DOHH2 (cell line): ENCODE results near the gene FAM227B.
"Not testable (repeated sequence)": the region's sequence is repeated elsewhere in the genome, so short reads cannot be mapped to it uniquely, and the experiment has no call there.

ENCODE experiments used
- H3F3A ChIP-seq: fragments of 200-600 bp; sonication (generic), shearing (Covaris generic); 2 replicates; pipeline ENCODE4 v1.6.0; 2016; ENCODE audit warnings: antibody characterized with exemption, mild to moderate bottlenecking; ENCODE audit not compliant: control insufficient read depth, insufficient read depth
- H3K27ac ChIP-seq: fragments of 200-600 bp; sonication (generic); 2 replicates; pipeline ENCODE4 v1.5.1; 2014; ENCODE audit warnings: low read depth, mild to moderate bottlenecking, low read length, moderate library complexity
- H3K27me3 ChIP-seq: fragments of 200-600 bp; sonication (generic); 2 replicates; pipeline ENCODE4 v1.6.1; 2014; ENCODE audit warnings: mild to moderate bottlenecking, low read length, mixed read lengths; ENCODE audit not compliant: control insufficient read depth
- H3K36me3 ChIP-seq: fragments of 200-600 bp; sonication (generic); 2 replicates; pipeline ENCODE4 v1.6.1; 2014; ENCODE audit warnings: mild to moderate bottlenecking, low read length, moderate library complexity, mixed read lengths; ENCODE audit not compliant: control insufficient read depth
- H3K4me1 ChIP-seq: fragments of 200-600 bp; sonication (generic); 2 replicates; pipeline ENCODE4 v1.6.1; 2014; ENCODE audit warnings: mild to moderate bottlenecking, low read length, mixed read lengths; ENCODE audit not compliant: control insufficient read depth
- H3K4me2 ChIP-seq: fragments of 200-600 bp; sonication (generic); 2 replicates; pipeline ENCODE4 v1.6.0; 2014; ENCODE audit warnings: mild to moderate bottlenecking, low read length, moderate library complexity
- H3K4me3 ChIP-seq: fragments of 200-600 bp; sonication (generic); 2 replicates; pipeline ENCODE4 v1.5.1; 2014; ENCODE audit warnings: mild to moderate bottlenecking, low read length, mixed read lengths
- H3K79me2 ChIP-seq: fragments of 200-600 bp; sonication (generic); 2 replicates; pipeline ENCODE4 v1.6.1; 2014; ENCODE audit warnings: mild to moderate bottlenecking, low read length, mixed read lengths; ENCODE audit not compliant: control insufficient read depth
- H3K9me2 ChIP-seq: fragments of 200-600 bp; sonication (generic); replicated peaks from 2 replicates; pipeline ENCODE4 v1.6.1; 2014; ENCODE audit warnings: mild to moderate bottlenecking, low read length, mixed read lengths; ENCODE audit not compliant: control insufficient read depth
- H3K9me3 ChIP-seq: fragments of 200-600 bp; sonication (generic); 2 replicates; pipeline ENCODE4 v1.6.1; 2014; ENCODE audit warnings: antibody characterized with exemption, low read length, mixed read lengths; ENCODE audit not compliant: control insufficient read depth, insufficient read depth
- H4K20me1 ChIP-seq: fragments of 200-600 bp; sonication (generic); 2 replicates; pipeline ENCODE4 v1.6.0; 2014; ENCODE audit warnings: low read depth, mild to moderate bottlenecking, antibody characterized with exemption, low read length, moderate library complexity; ENCODE audit not compliant: control insufficient read depth, insufficient read depth
- EZH2phosphoT487 ChIP-seq: fragments of 200-600 bp; sonication (generic); IDR thresholded peaks from 2 replicates; pipeline ENCODE4 v1.6.1; 2017; ENCODE audit warnings: borderline replicate concordance, mild to moderate bottlenecking, antibody characterized with exemption, low read length, moderate library complexity, mixed read lengths
- TF ChIP-seq, protein P1 (sequence below): fragments of 200-600 bp; sonication (generic); IDR thresholded peaks from one replicate; pipeline ENCODE4 v1.5.1; 2014; ENCODE audit warnings: antibody characterized with exemption, mild to moderate bottlenecking, low read depth, low read length; ENCODE audit not compliant: poor library complexity, severe bottlenecking

The FAM227B gene

GRCh38 chr15:49556437-49556836 is 64.2 kb downstream of the FAM227B start:
- Histone ChIP-seq H3K9me3 (peaks cover 4% of the 10 kb centered on the region; the same call in 1 of the 2 replicates), H3F3A (no peaks in the 10 kb centered on the region), H3K4me3 (no peak overlapping the region), H4K20me1 (no peaks in the 10 kb centered on the region), H3K79me2 (no peaks in the 10 kb centered on the region), H3K27me3 (no peaks in the 10 kb centered on the region), H3K9me2 (no peaks in the 10 kb centered on the region), H3K27ac (no peak overlapping the region), H3K4me1 (no peaks in the 10 kb centered on the region), H3K36me3 (no peaks in the 10 kb centered on the region), H3K4me2 (no peak overlapping the region)
- TF ChIP-seq, protein P1, sequence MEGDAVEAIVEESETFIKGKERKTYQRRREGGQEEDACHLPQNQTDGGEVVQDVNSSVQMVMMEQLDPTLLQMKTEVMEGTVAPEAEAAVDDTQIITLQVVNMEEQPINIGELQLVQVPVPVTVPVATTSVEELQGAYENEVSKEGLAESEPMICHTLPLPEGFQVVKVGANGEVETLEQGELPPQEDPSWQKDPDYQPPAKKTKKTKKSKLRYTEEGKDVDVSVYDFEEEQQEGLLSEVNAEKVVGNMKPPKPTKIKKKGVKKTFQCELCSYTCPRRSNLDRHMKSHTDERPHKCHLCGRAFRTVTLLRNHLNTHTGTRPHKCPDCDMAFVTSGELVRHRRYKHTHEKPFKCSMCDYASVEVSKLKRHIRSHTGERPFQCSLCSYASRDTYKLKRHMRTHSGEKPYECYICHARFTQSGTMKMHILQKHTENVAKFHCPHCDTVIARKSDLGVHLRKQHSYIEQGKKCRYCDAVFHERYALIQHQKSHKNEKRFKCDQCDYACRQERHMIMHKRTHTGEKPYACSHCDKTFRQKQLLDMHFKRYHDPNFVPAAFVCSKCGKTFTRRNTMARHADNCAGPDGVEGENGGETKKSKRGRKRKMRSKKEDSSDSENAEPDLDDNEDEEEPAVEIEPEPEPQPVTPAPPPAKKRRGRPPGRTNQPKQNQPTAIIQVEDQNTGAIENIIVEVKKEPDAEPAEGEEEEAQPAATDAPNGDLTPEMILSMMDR = no peak
- no peak for TF ChIP-seq EZH2phosphoT487

- H3F3A ChIP-seq, H4K20me1 ChIP-seq: not testable (repeated sequence)
Observed at GRCh38 chr15:49550342-49550741, 70.3 kb downstream of the FAM227B start.

GRCh38 chr15:49538520-49538919 is 82.1 kb downstream of the FAM227B start:
- H4K20me1 ChIP-seq = no peaks in the 10 kb centered on the region
- H3K9me3 ChIP-seq = no peaks in the 10 kb centered on the region
- no peak overlapping the region for H3K4me3 ChIP-seq
- H3K36me3 ChIP-seq = no peaks in the 10 kb centered on the region
- TF ChIP-seq, protein P1 = no peak
- TF ChIP-seq EZH2phosphoT487 = no peak
- H3K27me3 ChIP-seq = no peaks in the 10 kb centered on the region; the same call in 1 of the 2 replicates
- no peaks in the 10 kb centered on the region for H3F3A ChIP-seq
- H3K27ac ChIP-seq = no peak overlapping the region
- no peaks in the 10 kb centered on the region for H3K4me1 ChIP-seq
- H3K9me2 ChIP-seq = no peaks in the 10 kb centered on the region
- H3K79me2 ChIP-seq = no peaks in the 10 kb centered on the region
- H3K4me2 ChIP-seq = no peak overlapping the region

More at GRCh38 chr15:49550342-49550741, 70.3 kb downstream of the FAM227B start:
- not testable (repeated sequence) for H3K27me3 ChIP-seq, H3K27ac ChIP-seq, H3K9me3 ChIP-seq, H3K79me2 ChIP-seq, H3K4me3 ChIP-seq, H3K4me1 ChIP-seq, H3K9me2 ChIP-seq, H3K4me2 ChIP-seq, H3K36me3 ChIP-seq

GRCh38 chr15:49530092-49530491 is 90.5 kb downstream of the FAM227B start:
- no peaks in the 10 kb centered on the region for H3F3A ChIP-seq
- H3K9me2 ChIP-seq = no peaks in the 10 kb centered on the region
- H3K27me3 ChIP-seq = no peaks in the 10 kb centered on the region
- no peaks in the 10 kb centered on the region for H3K9me3 ChIP-seq
- H3K4me2 ChIP-seq = no peak overlapping the region
- no peaks in the 10 kb centered on the region for H3K79me2 ChIP-seq
- no peaks in the 10 kb centered on the region for H3K4me1 ChIP-seq
- H4K20me1 ChIP-seq = no peaks in the 10 kb centered on the region
- H3K27ac ChIP-seq = no peak overlapping the region
- no peaks in the 10 kb centered on the region for H3K36me3 ChIP-seq
- TF ChIP-seq, protein P1 = no peak
- TF ChIP-seq EZH2phosphoT487 = no peak
- H3K4me3 ChIP-seq = no peak overlapping the region
